AG04450 (cell line): Measurements from ENCODE around the gene SYNE2. TPM values are rescaled to one million over a fixed set of nuclear protein-coding genes. Genes with fewer than 3 reads are reported as not detected.

Experiments used
- CTCF ChIA-PET: fragments of 300-600, 350-600 bp; formaldehyde crosslinking; extraction: SDS; loops from one replicate; lab custom pipeline; 2022; ENCODE audit warnings: antibody characterized with exemption, inconsistent platforms; lab: Charles Lee
- POLR2A ChIA-PET: fragments of 350-600 bp; formaldehyde crosslinking; extraction: SDS; loops from one replicate; lab custom pipeline; 2021; ENCODE audit warnings: antibody characterized with exemption, inconsistent platforms; lab: Yijun Ruan, JAX
- DNase-seq: peaks from one replicate; pipeline ENCODE4 v3.0.0-alpha.2; 2011; ENCODE audit warnings: low read depth, low spot score
- H3K27ac ChIP-seq: one replicate; pipeline ENCODE4 v1.5.1; 2012; ENCODE audit warnings: low read depth, low read length, control low read depth
- H3K27me3 ChIP-seq: one replicate; pipeline ENCODE4 v1.6.0; 2012; ENCODE audit warnings: low read length; ENCODE audit not compliant: control insufficient read depth, insufficient read depth
- H3K4me3 ChIP-seq: 2 replicates; pipeline ENCODE4 v1.5.1; 2011; ENCODE audit warnings: mild to moderate bottlenecking, low read depth, low read length, control low read depth
- H3K9me3 ChIP-seq: 2 replicates; pipeline ENCODE4 v1.5.1; 2012; ENCODE audit warnings: low read length; ENCODE audit not compliant: control insufficient read depth, insufficient read depth
- CTCF ChIP-seq: IDR thresholded peaks from 2 replicates; pipeline ENCODE4 v1.5.1; 2011; ENCODE audit warnings: low read depth, low read length, control low read depth, inconsistent platforms
- polyA plus RNA-seq: library from polyadenylated mRNA; depleted of rRNA; stranded (reverse); fragments of >200 nt; gene quantifications from 2 replicates; pipeline ENCODE4 v1.2.3, GENCODE V29; 2011

SYNE2 gene
- polyA plus RNA-seq, 1 experiment = 6.1 TPM

- Histone ChIP-seq H3K4me3 (no peak overlapping the region), H3K9me3 (no peaks in the 10 kb centered on the region), H3K27ac (no peak overlapping the region), H3K27me3 (no peaks in the 10 kb centered on the region)
- no peak for TF ChIP-seq CTCF
- ChIA-PET CTCF (interaction anchor here (1.3 kb wide), 2 partner anchors 236 to 243 kb away, joined by 4 to 5 read pairs; no protein-coding TSS in a partner anchor), POLR2A (no interaction called here)
- DNase-seq = no peak
These were observed 207.4 kb downstream of the SYNE2 start for GRCh38 chr14:64060199-64060545.

GRCh38 chr14:64060648-64061096 is 207.9 kb downstream of the SYNE2 start:
- Histone ChIP-seq H3K27me3 (no peaks in the 10 kb centered on the region), H3K4me3 (no peak overlapping the region), H3K27ac (no peak overlapping the region), H3K9me3 (no peaks in the 10 kb centered on the region)
- POLR2A ChIA-PET = no interaction called here
- DNase-seq = no peak
- peak; percentile 50 for TF ChIP-seq CTCF
- CTCF ChIA-PET = interaction anchor here (0.5 to 1.3 kb wide), 5 partner anchors 80 to 243 kb away, joined by 3 to 5 read pairs (median 4); no protein-coding TSS in a partner anchor

GRCh38 chr14:64061115-64061514 is 208.3 kb downstream of the SYNE2 start:
- no peak overlapping the region for H3K27ac ChIP-seq
- no peaks in the 10 kb centered on the region for H3K27me3 ChIP-seq
- no peaks in the 10 kb centered on the region for H3K9me3 ChIP-seq
- POLR2A ChIA-PET = no interaction called here
- DNase-seq = no peak
- no peak overlapping the region for H3K4me3 ChIP-seq
- no peak for TF ChIP-seq CTCF
- CTCF ChIA-PET = interaction anchor here (0.5 to 1.3 kb wide), 5 partner anchors 79 to 242 kb away, joined by 3 to 5 read pairs (median 4); no protein-coding TSS in a partner anchor

GRCh38 chr14:64061706-64062105 is 208.9 kb downstream of the SYNE2 start:
- POLR2A ChIA-PET = no interaction called here
- TF ChIP-seq CTCF = no peak
- H3K9me3 ChIP-seq = no peaks in the 10 kb centered on the region
- no peak for DNase-seq
- no peaks in the 10 kb centered on the region for H3K27me3 ChIP-seq
- CTCF ChIA-PET = interaction anchor here (1.2 to 1.3 kb wide), 2 partner anchors 35 to 242 kb away, joined by 3 read pairs; no protein-coding TSS in a partner anchor
- H3K27ac ChIP-seq = no peak overlapping the region
- H3K4me3 ChIP-seq = no peak overlapping the region

GRCh38 chr14:64062381-64063115 is 209.7 kb downstream of the SYNE2 start:
- ChIA-PET POLR2A (no interaction called here), CTCF (interaction anchor here (0.8 to 1.3 kb wide), 3 partner anchors 13 to 241 kb away, joined by 3 read pairs; no protein-coding TSS in a partner anchor)
- Histone ChIP-seq H3K27ac (no peak overlapping the region), H3K4me3 (no peak overlapping the region), H3K9me3 (no peaks in the 10 kb centered on the region), H3K27me3 (no peaks in the 10 kb centered on the region)
- no peak for TF ChIP-seq CTCF
- no peak for DNase-seq
